Hematopoietic multipotent progenitor cell treated with erythropoietin and hydrocortisone succinate and interleukin-3 and kit ligand, for 8 days (in vitro differentiated cells): ENCODE results near the gene KRT75.

Experiments used
- DNase-seq: peaks from one replicate; pipeline ENCODE4 v3.0.0-alpha.2; 2015

Gene KRT75

GRCh38 chr12:52389313-52390207 lies 44.6 kb downstream of the KRT75 start:
- no peak for DNase-seq

- DNase-seq: no peak
These were observed 46.3 kb downstream of the KRT75 start for GRCh38 chr12:52387859-52388258.

GRCh38 chr12:52385226-52385702 lies 48.9 kb downstream of the KRT75 start, which contains the start of gene KRT84:
Gene KRT84, minus strand, starts transcription at chr12:52385652. Its CDS starts 67 bp downstream, at chr12:52385585.
- no peak for DNase-seq

GRCh38 chr12:52383331-52383730 lies 50.8 kb downstream of the KRT75 start:
- no peak for DNase-seq

DNA sequence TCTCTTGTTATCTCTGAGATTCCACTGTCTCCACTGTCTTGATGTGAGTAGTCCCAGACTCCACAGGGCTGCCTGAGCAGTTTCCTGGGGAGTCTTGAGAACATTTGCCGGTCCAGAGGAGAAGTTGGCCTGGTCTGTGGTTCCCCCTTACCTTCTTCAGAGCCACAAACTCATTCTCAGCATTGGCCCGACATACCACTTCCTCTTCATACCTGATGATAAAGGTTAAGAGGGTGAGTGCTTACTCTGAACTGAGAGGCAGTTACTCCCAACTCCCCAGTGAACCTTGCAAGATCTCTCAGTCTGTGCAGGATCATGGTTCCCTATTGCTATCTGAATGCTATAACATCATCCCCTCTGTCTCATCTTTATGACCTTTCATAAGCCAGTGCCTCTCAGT lies 51.3 kb downstream of the KRT75 start:
- no peak for DNase-seq

DNA sequence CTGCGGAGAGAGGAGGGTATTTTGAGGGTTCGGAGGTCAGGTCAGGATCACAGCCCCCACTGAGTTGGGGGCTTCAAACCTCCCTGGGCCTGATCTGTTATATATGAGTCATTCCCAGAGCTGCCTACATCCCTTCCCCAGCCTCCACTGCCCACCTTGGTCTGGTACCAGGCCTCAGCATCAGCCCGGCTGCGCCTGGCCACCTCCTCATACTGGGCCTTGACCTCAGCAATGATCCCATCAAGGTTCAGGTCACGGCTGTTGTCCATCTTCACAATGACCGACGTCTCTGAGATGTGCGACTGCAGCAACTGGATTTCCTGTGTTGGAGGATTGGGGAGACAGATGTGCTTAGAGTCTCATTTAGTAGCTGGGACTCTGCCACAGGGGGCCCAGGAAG lies 53.0 kb downstream of the KRT75 start:
- DNase-seq: no peak

- DNase-seq: peak; percentile 19
These were observed 53.9 kb downstream of the KRT75 start for GRCh38 chr12:52380271-52380694.

GRCh38 chr12:52379536-52379935 lies 54.6 kb downstream of the KRT75 start:
- no peak for DNase-seq

DNA sequence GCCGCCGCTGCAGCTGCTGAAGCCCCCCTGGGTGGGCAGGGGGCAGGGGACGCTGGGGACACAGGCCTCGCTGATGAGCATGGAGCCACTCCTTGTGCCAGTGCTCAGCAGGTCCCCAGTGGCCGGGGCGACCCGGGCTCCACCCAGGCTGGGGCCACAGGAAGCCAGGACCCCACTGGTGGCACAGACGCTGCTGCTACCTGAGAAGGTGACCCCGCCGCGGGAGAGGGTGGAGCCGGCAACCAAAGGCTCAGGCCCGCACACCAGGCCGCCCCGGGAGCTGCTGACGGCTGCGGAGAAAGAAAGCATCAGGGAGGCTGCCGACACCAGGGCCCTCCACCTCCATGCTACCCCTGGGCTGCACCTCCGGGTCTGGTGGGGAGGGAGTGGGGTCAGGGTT lies 56.1 kb downstream of the KRT75 start:
- DNase-seq: no peak

GRCh38 chr12:52377266-52377665 lies 56.9 kb downstream of the KRT75 start:
- no peak for DNase-seq
